K562 (cell line): ENCODE results near the gene ERLIN1. TPM values are rescaled to one million over a fixed set of nuclear protein-coding genes. Genes with fewer than 3 reads are reported as not detected.

ENCODE experiments used
- E2F1 ChIP-seq: sonication (generic); formaldehyde crosslinking; IDR thresholded peaks from 2 replicates; pipeline ENCODE4 v1.8.1; 2023; ENCODE audit warnings: mild to moderate bottlenecking, missing genetic modification reagents, moderate library complexity
- ETS1 ChIP-seq: conservative IDR thresholded peaks from 2 replicates; pipeline ENCODE4 v1.6.1; 2011; ENCODE audit warnings: low read depth, mild to moderate bottlenecking, low read length; ENCODE audit not compliant: control insufficient read depth
- FUS ChIP-seq: fragments of 200-400 bp; formaldehyde crosslinking; optimal IDR thresholded peaks from 2 replicates; pipeline ENCODE3; 2017; ENCODE audit warnings: low read depth, low read length
- SMAD4 ChIP-seq: fragments of 250-450 bp; sonication (Bioruptor Pico); conservative IDR thresholded peaks from 2 replicates; pipeline ENCODE4 v1.8.0; 2021; ENCODE audit warnings: inconsistent platforms, mild to moderate bottlenecking, moderate library complexity
- XRCC4 ChIP-seq: IDR thresholded peaks from one replicate; pipeline ENCODE4 v1.6.1; 2011; ENCODE audit not compliant: insufficient read depth, insufficient read length; ENCODE audit errors: extremely low read depth
- ZNF398 ChIP-seq: fragments of 250-450 bp; sonication (Bioruptor Pico); IDR thresholded peaks from 2 replicates; pipeline ENCODE4 v1.8.0; 2021; ENCODE audit warnings: moderate library complexity, mild to moderate bottlenecking, inconsistent platforms
- polyA plus RNA-seq, 8 experiments: library from polyadenylated mRNA; depleted of rRNA in 4 of 8; stranded (reverse) in 5 of 8; unstranded in 3 of 8; fragments of >200 nt; fragmentation: Nextera tagmentation in 2 of 8; fragmentation: Illumina TruSeq in 1 of 8; extraction: Ambion mirVana in 2 of 8; extraction: Trizol in 1 of 8; gene quantifications; 2 replicates each; pipeline versions ENCODE4 v1.2.1 to v1.2.3, GENCODE V29; 2011 to 2014; ENCODE audit warnings: inconsistent platforms in 1 of 8, missing spikeins in 1 of 8
- total RNA-seq, 7 experiments: library from RNA; depleted of rRNA in 6 of 7; stranded (reverse); fragments of >200 nt in 6 of 7; fragmentation: Illumina TruSeq in 2 of 7; extraction: Trizol in 2 of 7; gene quantifications; 2 replicates each; pipeline versions ENCODE4 v1.2.1 to v1.2.3, GENCODE V29; 2011 to 2021; ENCODE audit warnings: low replicate concordance in 1 of 7

ERLIN1 gene
- total and polyA plus RNA-seq, 9 of the 15 experiments (the other 6 are each of a cell fraction or from before 2014, with no cell fraction given) = 9.8 to 26.8 (median 15.5) TPM

- TF ChIP-seq E2F1 (CRISPR knock-in tag) = no peak
- TF ChIP-seq ETS1 = no peak
- TF ChIP-seq FUS = no peak
- no peak for TF ChIP-seq SMAD4 (CRISPR knock-in tag)
- no peak for TF ChIP-seq ZNF398
- no peak for TF ChIP-seq XRCC4
Observed at GRCh38 chr10:100138921-100139496, 46.8 kb downstream of the ERLIN1 start (continued).
